ENCODE data around the gene OOSP3. TPM values are rescaled to one million over a fixed set of nuclear protein-coding genes. Genes with fewer than 3 reads are reported as not detected.
A peak's percentile ranks its signal among the peaks of the same experiment; 100 is the strongest.

OOSP3 gene
- total and polyA plus RNA-seq, 8 donors: not detected

GRCh38 chr11:59918480-59918879, 39.9 kb downstream of the OOSP3 start:
- H3K4me1 ChIP-seq: no peaks in the 10 kb centered on the region
- H3K36me3 ChIP-seq: no peaks in the 10 kb centered on the region
- FAIRE-seq (no peak), DNase-seq (no peak), ATAC-seq (no peak)
- 94 to 96% methylated on average over 2 of the region's 2 CpGs for WGBS, 2 donors
- H3K9me3 ChIP-seq: peaks cover 0 to 4% (median 0%) of the 10 kb centered on the region in 4 donors
- no peaks in the 10 kb centered on the region for H3K27me3 ChIP-seq
- no peak overlapping the region for H3K4me3 ChIP-seq
- H3K27ac ChIP-seq: no peak overlapping the region
- intact Hi-C loops (cut with DNase I): loop anchor here in 2 of 3 donors (10.0 kb wide), 1 partner anchor 94 kb away; no protein-coding TSS in a partner anchor
- no peak for TF ChIP-seq CTCF (IDR thresholded peaks at IDR 0.05)

- peak in 2 of 4 donors; percentile 12 to 46 for TF ChIP-seq CTCF (IDR thresholded peaks at IDR 0.05)
- intact Hi-C loops (cut with DNase I): loop anchor here in 2 of 3 donors (10.0 kb wide), 1 partner anchor 94 kb away; no protein-coding TSS in a partner anchor
- Histone ChIP-seq H3K4me3 (no peak overlapping the region), H3K4me1 (no peaks in the 10 kb centered on the region), H3K27ac (no peak overlapping the region), H3K36me3 (no peaks in the 10 kb centered on the region), H3K9me3 (peaks cover 0 to 4% (median 0%) of the 10 kb centered on the region in 4 donors), H3K27me3 (no peaks in the 10 kb centered on the region)
- WGBS, 2 donors: 27 to 40% methylated on average over 3 of the region's 3 CpGs
- peak in 3 of 6 donors; percentile 17 to 32 (median 21) for DNase-seq
- FAIRE-seq: no peak
- ATAC-seq: peak in 3 of 4 donors; percentile 59 to 90 (median 72)
These were observed 40.5 kb downstream of the OOSP3 start for GRCh38 chr11:59918987-59919589.

- Histone ChIP-seq H3K4me3 (no peak overlapping the region), H3K36me3 (no peaks in the 10 kb centered on the region), H3K27ac (no peak overlapping the region), H3K27me3 (no peaks in the 10 kb centered on the region), H3K4me1 (no peaks in the 10 kb centered on the region), H3K9me3 (peaks cover 0 to 4% (median 0%) of the 10 kb centered on the region in 4 donors)
- no peak for TF ChIP-seq CTCF (IDR thresholded peaks at IDR 0.05)
- 92% methylated on average over 6 of the region's 6 CpGs for WGBS, 2 donors
- no peak for DNase-seq
- ATAC-seq: no peak
- intact Hi-C loops (cut with DNase I): no loop called here
- FAIRE-seq: no peak
These were observed 45.2 kb downstream of the OOSP3 start for GRCh38 chr11:59923813-59924212.

- WGBS, 2 donors: 55 to 65% methylated on average over 1 of the region's 1 CpG
These were observed 53.1 kb downstream of the OOSP3 start for GRCh38 chr11:59931688-59932087.

More at GRCh38 chr11:59931688-59932087, 53.1 kb downstream of the OOSP3 start:
- intact Hi-C loops (cut with DNase I): no loop called here
- Histone ChIP-seq H3K27ac (no peak overlapping the region), H3K4me1 (no peaks in the 10 kb centered on the region), H3K9me3 (no peaks in the 10 kb centered on the region), H3K36me3 (no peaks in the 10 kb centered on the region), H3K27me3 (no peaks in the 10 kb centered on the region), H3K4me3 (no peak overlapping the region)
- no peak for TF ChIP-seq CTCF (IDR thresholded peaks at IDR 0.05)
- no peak for ATAC-seq
- no peak for DNase-seq
- FAIRE-seq: no peak
